Activated naive CD4-positive, alpha-beta T cell treated with Interleukin-2 at 50 U/mL for 16 hours (primary cell): ENCODE measurements around the gene STAG2.
"Not testable (repeated sequence)": the region's sequence is repeated elsewhere in the genome, so short reads cannot be mapped to it uniquely, and the experiment has no call there.

Experiments used
- DNase-seq: peaks from one replicate; pipeline ENCODE4 v3.0.0-alpha.2; 2020

Gene STAG2

DNA sequence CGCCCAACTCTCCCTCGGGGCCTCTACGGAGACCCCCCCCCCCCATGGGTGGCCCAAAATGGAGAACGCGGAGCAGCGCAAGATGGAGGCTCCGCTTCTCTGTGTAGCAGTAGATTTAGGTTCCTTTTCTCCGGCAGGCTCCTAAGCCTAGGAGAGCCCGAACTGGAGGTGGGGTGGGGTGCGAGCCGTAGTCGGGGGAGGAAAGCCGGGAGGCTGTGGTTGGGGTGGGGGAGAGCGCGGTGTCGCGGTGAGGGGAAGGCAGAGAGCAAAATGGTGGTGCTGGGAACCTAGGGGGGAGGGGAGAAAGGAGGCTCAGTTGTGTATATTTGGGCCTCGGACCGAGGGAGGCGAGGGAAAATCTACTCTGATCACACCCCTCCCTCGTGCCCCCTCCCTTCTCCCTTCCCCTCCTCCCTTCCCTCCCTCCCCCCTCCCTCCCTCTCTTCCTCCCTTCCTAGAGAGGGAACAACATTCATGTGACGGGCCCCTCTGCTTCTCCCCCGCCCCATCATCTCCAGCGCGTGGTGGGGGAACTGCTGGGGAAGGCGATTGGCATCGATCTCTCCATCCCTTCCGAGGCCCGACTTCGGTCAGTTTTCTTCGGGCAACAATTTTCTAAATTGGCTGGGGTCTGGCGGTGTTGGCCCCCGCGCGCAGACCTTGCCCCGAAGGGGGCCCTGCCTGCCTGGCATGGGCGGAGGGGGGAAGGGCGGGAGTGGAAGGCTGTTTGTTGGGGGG is at the start of gene STAG2:
TSS of gene STAG2 (plus strand) at position 439 of the 738 bp plus-strand sequence. CDS start 60,922 bp downstream, outside the sequence.
- DNase-seq, result peak; percentile 55

DNA sequence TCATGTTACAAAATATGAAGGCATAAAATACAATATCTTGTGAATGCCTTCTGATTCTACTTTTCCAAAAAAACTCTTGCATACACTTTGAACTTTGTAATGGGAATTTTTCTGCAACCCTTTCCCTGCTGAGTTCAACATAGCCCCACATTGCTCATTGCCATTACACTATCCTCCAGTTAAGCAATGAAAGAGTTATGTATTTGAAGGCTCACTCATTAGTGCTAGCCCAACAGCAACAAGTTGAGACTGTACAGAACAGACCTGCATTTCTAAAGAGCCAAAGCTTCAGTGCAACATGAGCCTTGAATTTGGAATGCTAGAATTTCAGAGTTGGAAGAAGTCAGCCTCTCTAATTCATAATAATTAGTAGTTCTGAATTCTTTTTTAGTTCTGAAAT is 44.4 kb upstream of the STAG2 start:
- no peak for DNase-seq

DNA sequence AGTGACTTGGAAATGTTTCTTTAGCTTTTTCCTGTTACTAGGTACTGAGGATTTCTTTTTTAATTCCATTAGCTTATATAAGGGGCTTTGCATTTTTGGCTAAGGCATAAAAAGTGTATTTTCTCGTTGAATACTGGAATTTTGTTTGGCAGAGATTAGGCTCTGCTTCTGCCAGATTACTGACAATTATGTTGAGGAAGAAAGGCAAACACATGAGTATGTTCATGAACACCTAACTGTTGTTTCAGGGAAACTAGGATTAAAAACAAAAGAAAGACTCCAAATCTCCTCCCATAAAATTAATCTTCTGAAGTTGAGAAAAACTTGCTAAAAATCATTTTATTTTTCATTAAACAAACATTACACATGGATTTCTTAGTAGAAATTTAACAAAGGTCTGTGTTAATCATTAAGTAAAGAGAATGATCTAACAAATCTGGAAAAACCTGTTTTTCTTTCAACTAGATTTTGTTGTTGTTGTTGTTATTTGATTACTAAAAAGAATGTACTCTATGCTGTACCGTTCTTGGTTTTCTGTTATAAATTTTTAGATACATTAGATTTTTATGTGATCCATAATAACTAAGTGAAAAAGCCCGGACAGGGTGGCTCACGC is 43.3 kb upstream of the STAG2 start:
- DNase-seq, result no peak

DNA sequence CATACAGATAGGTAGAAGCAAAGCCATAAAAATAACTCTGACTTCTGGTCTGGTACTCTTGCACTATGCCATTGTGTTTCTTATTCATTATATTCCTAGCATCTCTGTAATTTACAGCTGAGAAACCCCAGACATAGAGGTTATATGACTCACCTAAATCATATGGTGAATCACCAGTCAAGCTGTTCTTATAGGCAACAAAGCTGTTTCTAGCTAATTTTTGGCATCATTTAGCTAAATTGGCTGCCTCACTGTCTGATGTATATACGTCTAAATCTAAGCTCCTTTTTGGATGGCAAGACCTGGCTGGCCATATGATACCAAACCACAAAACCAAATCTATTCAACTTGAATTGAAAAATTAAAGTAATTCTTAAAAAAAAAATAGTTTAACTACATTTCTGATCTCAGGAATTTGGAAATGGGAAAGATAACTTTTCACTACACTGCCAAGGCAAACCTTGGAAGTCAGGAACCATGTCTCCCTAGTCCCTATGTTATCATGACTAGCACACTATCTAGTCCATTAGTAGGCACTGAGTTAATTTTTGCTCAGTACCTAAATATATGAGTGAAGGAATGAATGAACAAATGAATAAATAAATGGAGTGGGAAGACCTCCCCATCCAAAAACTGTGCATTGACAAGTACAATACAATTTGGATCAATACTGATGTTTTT is 41.3 kb upstream of the STAG2 start:
- DNase-seq, result no peak

DNA sequence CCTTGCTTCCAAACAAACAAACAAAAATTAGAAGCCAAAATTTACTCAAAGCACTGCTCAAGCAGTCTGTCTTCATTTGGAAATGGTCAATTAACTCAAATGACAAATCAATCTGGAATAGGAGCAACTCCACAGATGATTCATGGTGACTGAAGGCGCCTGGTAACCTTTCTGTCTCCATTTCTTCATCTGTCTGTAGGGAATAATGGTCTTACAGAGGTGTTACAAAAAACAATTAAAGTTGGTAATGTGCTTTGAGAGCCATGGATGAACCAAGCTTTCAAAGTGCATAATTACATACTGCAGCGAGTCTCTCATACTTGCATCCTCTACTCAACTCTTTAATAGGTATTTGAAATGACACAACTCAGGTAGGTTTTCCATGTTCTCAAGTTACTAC is 38.3 kb upstream of the STAG2 start:
- DNase-seq, result no peak

DNA sequence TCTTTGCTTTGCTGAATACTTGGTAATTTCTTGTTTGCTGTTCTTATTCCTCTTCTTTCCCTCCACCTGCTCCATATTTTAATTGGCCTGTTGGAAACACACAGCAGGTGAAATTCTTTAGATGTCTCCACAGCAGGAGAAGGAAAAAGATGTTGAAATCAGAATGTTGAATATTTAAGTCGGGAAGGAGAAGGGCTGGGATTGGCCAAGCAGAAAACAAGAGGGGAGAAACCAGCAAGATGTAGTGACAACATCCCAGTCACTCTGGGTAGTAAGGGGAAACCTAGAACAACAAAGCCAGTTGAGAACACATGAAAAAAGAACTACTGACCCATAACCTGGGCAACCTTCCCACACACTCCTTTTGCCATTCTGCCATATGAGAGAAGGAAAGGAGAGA is 37.3 kb upstream of the STAG2 start:
- DNase-seq, result no peak

DNA sequence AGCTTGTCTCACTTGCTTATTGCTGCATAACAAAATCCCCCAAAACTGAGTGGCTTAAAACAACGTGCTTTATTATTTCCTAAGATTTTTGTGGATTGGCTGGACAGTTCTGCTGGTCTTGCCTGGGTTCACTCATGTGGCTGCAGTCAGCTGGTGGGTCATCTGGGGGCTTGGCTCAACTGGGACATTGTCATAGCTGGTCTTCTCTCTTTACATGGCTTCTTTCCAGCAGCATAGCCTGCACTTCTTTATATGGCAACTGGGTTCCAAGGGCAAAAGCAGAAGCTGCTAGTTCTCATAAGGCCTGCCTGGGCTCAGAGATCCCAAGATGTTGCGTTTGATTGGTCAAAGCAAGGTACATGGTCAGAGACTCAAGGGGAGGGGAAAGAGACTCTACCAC is 33.7 kb upstream of the STAG2 start:
- DNase-seq, result no peak

DNA sequence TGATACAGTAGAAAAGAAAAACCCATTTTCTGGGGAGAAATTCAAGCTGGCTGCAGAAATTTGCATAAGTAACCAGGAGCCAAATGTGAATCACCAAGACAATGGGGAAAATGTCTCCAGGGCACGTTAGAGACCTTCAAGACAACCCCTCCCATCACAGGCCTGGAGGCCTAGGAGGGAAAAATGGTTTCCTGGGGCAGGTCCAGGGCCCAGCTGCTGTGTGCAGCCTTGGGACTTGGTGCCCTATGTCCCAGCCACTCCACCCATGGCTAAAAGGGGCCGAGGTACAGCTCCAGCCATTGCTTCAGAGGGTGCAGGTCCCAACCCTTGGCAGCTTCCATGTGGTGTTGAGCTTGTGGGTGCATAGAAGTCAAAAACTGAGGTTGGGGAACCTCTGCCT is 29.5 kb upstream of the STAG2 start:
- not testable (repeated sequence) for DNase-seq

DNA sequence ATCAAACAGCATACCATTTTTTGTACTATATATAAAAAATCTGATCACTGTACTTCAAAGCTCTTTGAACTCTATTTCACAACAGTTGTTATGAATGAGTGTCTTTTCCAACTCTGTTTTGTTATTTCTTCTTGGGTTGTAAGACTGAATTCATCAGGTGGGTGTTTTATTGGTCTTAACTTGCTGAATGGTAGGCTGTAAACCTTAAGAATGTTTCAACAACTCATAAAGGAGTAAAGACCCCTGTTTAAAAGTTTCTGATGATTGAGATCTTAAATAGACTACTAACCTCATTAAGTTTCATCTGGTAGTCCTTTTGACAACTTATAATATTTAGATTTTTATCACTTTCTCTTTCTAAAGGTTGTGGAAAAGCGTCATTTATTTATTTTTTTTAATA is 18.4 kb upstream of the STAG2 start:
- no peak for DNase-seq

DNA sequence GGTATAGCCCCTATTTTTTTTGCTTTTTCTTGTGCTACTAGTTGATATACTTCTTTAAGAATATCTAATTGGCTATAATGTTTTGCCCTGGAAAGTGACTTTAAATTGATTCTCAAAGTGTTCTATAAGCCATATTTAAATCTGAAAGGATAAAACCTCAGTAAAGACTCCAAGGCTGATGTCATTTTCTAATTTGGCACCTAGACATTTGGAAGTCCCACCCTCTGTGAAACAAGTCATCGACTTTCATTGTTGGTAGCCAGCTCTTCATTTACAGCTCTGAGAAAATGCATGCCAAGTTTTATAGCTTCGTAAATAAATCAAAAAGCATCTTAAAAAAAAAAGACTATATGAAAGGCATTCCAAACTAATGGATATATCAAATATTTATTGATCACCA is 18.0 kb upstream of the STAG2 start:
- DNase-seq, result no peak

DNA sequence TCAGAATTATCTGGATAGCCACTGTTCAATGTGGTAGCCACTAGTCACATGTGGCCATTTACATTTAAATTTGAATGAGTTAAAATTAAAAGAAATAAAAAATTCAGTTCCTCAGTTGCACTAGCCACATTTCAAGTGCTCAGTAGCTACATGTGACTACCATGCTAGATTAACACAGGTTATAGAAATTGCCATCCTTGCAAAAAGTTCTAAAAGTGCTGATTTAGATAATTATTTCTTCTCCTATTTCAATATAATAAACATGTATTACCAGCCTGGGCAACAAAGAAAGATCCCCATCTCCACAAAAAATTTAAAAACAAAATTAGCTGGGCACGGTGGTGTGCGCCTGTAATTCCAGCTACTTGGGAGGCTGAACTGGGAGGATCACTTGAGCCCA is 11.7 kb upstream of the STAG2 start:
- DNase-seq, result no peak

DNA sequence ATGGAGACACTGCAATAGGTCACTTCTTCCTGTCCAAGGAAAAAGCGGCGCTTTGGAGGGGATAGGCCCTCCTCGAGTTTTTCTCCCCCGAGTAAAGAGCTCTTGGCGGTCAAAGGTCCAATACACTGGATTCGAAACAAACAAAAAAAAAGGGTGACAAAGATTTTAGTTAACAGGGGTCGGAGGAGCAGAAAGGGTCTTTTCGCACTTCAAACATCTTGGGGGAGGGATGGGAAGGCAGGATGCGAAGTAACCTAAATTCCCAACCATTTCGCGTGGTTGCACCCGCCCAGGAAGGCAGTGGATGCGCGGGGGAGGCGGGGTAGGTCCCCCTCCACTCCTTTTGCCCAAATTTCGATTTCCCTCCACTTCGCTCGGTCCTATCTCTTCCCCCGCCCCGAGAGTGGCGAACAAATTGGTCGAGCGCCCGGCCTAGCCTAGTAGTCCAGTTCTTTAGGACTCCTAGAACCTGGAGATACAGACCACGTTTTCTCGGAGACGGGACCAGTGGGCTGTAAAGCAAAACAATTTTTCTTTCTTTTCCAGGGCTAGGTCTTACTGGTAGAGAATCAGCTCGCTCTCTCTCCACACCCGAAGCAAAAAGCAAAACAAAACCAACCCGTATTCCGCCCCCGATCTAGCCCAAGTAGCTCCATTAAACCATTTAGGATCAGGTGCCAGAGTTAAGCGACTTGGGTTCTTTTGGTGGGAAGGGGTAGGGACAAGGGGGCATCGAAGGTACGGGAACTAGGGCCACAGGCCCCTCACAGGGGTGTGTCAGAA is 2.0 kb upstream of the STAG2 start:
- peak; percentile 16 for DNase-seq

DNA sequence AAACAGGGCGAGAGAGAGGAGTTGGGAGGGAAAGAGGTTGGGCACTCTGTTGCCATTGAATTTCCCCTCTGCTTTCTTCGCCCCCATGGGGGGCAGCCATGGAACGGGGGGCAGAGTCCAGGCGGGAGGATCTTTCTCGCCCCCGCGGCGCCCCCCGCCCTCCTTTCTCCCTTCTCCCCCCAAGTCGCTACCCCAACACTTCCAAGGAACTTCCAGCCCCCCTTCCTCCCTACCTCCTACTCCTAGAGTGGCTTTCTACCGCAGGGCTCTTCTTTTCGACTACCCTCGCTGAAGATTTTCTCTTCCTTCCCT is 594 bp upstream of the STAG2 start:
- DNase-seq, result no peak

DNA sequence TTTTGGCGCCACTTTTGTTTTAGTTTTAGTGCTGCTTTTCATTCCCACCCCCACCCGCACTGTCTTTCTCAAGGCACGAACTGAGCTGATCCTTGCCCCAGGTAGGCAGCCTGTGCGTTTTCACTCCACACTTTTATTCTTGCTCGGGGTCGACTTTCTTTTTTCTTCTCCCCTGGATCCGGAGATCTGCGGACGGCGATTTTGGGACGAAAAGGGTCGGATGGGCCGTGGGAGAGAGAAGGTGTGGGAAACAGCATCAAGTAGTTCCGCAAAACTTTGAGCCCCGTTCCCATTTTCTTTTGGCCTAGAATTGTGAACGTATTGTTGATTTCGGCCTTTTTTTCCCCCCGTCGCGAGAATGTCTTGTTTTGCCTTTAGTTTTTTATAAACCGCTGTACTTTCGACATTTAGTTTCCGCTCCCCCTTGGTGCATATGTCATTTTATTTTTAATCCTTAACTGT is 531 bp downstream of the STAG2 start:
- no peak for DNase-seq

DNA sequence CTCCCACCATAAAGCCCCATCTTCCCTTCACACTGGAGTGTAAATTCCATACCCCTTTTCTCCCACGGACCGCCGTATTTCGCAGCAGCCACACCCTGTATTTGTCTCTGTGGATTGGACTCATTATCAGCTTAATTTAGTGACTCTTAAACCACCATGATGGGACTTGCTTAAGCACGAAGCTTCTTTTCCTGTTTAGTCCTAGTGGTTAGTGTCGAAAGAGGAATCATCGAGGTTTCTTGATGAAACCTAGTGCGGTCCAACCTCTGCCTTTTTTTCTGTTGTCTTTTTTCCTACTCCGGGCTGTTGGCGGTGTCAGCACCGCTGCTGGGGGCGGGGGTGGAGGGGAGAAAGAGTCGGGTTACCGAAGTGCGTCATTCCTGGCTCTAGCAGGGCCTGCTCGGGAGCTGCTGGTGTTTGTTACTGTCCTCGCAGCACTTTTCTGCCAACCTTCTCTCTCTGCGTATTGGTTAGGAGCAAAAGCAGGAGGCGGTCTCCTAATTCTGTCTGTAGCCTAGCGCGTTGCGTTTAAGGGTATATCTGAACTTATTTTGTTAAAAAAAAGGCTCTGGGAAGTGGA is 1.4 kb downstream of the STAG2 start:
- DNase-seq, result peak; percentile 87

DNA sequence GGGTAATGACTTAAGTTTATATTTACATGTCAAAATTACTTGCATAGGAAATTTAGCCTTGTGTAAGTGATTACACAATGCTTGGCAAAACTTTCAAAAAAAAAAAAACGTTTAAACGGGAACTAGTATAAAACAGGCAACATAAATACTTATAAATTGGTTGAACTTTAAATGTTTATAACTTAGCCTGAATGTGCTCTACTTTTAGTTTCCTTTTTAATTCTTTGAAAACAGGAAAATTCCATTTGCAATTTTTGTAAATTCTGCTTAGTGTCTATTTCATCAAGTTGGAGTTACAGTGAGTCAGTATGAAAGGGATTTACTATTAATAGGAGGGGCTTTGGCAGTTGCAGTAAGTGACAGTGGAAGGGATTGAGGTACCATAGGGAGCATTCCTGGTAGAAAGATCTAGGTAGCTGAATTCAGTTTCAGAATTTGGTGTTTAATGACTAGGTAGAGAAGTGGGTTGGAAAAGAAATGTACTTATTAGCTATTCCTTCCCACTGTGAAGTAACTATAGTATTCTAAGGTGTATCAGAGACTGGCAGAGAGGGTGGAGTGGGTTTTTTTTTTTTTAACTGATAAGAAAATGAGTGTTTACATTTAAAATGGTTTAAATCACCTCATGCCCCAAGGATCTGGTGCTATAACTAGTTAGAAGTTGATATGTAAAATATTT is 2.8 kb downstream of the STAG2 start:
- no peak for DNase-seq

DNA sequence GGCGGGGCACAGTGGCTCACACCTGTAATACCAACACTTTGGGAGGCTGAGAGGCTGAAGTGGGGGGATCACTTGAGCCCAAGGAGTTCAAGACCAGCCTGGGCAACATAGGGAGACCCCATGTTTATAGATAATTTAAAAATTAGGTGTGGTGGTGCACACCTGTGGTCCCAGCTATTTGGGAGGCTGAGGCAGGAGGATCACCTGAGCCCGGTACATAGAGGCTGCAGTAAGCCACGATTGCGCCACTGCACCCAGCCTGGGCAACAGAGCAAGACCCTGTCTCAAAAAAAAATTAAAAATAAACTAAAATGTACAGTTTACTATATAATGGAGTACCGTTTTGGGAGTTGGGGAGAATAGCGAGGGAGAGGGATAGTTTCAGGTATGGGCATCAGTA is 4.2 kb downstream of the STAG2 start:
- no peak for DNase-seq

DNA sequence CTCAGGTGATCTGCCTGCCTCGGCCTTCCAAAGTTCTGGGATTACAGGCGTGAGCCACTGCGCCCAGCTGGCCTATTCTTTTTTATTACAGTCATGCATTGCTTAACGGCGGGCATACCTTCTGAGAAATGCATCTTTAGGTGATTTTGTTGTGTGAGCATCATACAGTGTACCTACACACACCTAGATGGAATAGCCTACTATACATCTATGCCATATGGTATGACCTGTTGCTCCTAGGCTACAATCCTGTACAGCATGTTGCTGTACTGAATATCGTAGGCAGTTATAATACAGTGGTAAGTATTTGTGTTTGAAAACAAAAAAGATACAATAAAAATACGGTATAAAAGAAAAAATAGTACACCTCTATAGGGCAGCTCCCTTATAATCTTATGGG is 6.0 kb downstream of the STAG2 start:
- no peak for DNase-seq

DNA sequence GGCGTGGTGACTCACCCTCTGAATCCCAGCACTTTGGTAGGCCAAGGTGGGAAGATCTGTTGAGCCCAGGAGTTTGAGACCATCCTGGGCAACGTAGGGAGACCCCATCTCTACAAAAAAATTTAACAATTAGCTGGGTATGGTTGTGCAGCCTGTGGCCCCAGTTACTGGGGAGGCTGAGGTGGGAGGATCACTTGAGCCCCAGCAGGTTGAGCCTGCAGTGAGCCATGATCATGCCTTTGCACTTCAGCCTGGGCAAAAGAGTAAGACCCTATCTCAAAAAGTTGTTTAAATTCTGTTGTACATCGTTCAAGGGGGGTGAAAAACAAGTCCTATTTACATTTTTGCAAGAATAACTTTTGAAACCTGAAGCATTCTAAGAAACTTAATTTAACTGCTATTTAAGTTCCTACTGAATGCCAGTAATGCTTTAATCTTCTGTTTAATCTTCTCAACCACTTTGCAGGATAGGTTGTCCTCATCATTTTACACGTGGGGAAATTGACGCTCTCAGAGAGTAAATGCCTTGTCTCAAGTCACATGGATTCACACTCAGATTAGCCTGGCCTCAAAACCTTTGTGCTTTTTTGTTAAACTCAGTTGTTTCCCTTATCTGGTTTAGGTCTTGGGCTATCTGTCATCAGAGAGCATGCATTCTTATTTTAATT is 7.0 kb downstream of the STAG2 start:
- no peak for DNase-seq

DNA sequence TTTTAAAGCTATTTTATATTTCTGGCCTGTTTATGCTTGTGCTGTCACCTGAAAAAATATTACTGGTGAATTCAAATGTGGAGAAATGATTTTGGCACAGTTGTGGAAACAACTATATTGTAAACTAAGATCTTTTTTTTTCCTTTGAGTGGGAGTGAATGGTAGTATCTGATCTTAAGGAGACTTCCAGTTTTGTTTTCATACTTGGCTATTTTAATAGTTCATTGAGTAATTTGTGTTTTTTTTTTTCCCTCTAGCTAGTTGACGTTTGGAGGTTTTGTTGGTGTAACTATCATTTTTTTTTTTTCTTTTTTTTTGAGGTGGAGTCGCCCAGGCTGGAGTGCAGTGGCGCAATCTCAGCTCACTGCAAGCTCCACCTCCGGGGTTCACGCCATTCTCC is 10.5 kb downstream of the STAG2 start:
- no peak for DNase-seq

DNA sequence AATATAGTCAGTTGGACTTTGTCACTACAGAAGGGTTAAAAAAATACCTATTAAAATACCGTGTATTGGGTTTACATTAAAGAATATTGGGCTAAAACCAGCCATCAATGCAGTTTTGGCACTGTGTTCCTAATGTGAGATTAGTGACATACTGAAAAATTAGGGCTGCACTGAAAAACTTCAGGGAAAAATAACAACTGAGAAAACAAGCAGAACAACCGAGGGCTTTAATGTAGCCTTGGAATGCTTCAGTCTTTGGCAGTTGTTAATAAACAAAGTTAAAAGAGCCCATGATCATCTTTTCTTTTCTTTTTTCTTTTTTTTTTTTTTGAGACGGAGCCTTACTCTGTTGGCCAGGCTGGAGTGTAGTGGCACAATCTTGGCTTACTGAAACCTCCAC is 12.4 kb downstream of the STAG2 start:
- DNase-seq, result no peak

DNA sequence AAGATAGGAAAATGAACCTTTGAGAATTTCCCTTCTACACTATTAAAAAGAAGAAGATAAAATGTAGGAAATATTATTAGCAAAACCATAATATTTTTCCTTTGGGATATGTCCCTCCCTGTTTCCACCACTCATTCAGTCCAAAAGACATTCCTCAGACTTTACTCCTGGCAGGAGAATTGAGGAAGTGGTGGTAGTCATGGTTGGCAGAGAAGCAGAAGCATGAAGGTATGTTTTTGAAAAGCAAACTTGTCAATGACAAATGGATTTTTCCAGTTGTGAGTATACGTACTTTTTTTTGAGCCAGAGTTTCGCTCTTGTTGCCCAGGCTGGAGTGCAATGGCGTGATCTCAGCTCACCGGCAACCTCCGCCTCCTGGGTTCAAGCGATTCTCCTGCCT is 13.7 kb downstream of the STAG2 start:
- no peak for DNase-seq
